ENCODE data around the gene TEC. TPM values are rescaled to one million over a fixed set of nuclear protein-coding genes. Genes with fewer than 3 reads are reported as not detected.

TEC gene
- total and polyA plus RNA-seq, 3 donors from 2014 or later, result 3.5 to 10.8 (median 9.2) TPM

GRCh38 chr4:48210966-48211328 is 58.7 kb downstream of the TEC start:
- no peaks in the 10 kb centered on the region for H3K27me3 ChIP-seq
- no peak for DNase-seq
- intact Hi-C loops (cut with DNase I; ENCODE audit: low total_unique reads), result no loop called here
- no peak overlapping the region for H3K27ac ChIP-seq
- TF ChIP-seq POLR2A (IDR thresholded peaks at IDR 0.05), result no peak
- no peak for TF ChIP-seq CTCF (IDR thresholded peaks at IDR 0.05)
- H3K4me3 ChIP-seq, result no peak overlapping the region
- no peaks in the 10 kb centered on the region for H3K4me1 ChIP-seq
- no peaks in the 10 kb centered on the region for H3K9me3 ChIP-seq
- H3K36me3 ChIP-seq (ENCODE audit: low read depth, missing control alignments), result no peaks in the 10 kb centered on the region

- Histone ChIP-seq H3K9me3 (no peaks in the 10 kb centered on the region), H3K36me3 (ENCODE audit: low read depth, missing control alignments) (no peaks in the 10 kb centered on the region), H3K4me3 (no peak overlapping the region), H3K27ac (no peak overlapping the region), H3K4me1 (peaks cover 3% of the 10 kb centered on the region), H3K27me3 (no peaks in the 10 kb centered on the region)
- TF ChIP-seq CTCF (IDR thresholded peaks at IDR 0.05) (no peak), POLR2A (IDR thresholded peaks at IDR 0.05) (no peak)
- intact Hi-C loops (cut with DNase I; ENCODE audit: low total_unique reads), result no loop called here
- 72 to 75% methylated on average over 2 of the region's 2 CpGs for WGBS, 2 donors
- no peak for DNase-seq
Measured at GRCh38 chr4:48205626-48206025, 64.0 kb downstream of the TEC start.

- TF ChIP-seq POLR2A (IDR thresholded peaks at IDR 0.05), result no peak
- DNase-seq, result no peak
- intact Hi-C loops (cut with DNase I; ENCODE audit: low total_unique reads), result no loop called here
- peaks cover 3% of the 10 kb centered on the region for H3K4me1 ChIP-seq
- no peaks in the 10 kb centered on the region for H3K36me3 ChIP-seq (ENCODE audit: low read depth, missing control alignments)
- no peak overlapping the region for H3K27ac ChIP-seq
- WGBS, 2 donors, result 50 to 56% methylated on average over 2 of the region's 2 CpGs
- no peaks in the 10 kb centered on the region for H3K9me3 ChIP-seq
- H3K4me3 ChIP-seq, result no peak overlapping the region
- H3K27me3 ChIP-seq, result no peaks in the 10 kb centered on the region
Measured at GRCh38 chr4:48205107-48205506, 64.5 kb downstream of the TEC start.

GRCh38 chr4:48203819-48204218 is 65.8 kb downstream of the TEC start:
- Histone ChIP-seq H3K4me1 (peaks cover 3% of the 10 kb centered on the region), H3K27ac (no peak overlapping the region), H3K36me3 (ENCODE audit: low read depth, missing control alignments) (no peaks in the 10 kb centered on the region), H3K27me3 (no peaks in the 10 kb centered on the region), H3K9me3 (no peaks in the 10 kb centered on the region), H3K4me3 (no peak overlapping the region)
- intact Hi-C loops (cut with DNase I; ENCODE audit: low total_unique reads), result no loop called here
- TF ChIP-seq POLR2A (IDR thresholded peaks at IDR 0.05) (no peak), CTCF (IDR thresholded peaks at IDR 0.05) (no peak)
- no peak for DNase-seq
- 66 to 71% methylated on average over 3 of the region's 3 CpGs for WGBS, 2 donors

GRCh38 chr4:48197643-48198237 is 71.9 kb downstream of the TEC start:
- Histone ChIP-seq H3K4me3 (no peak overlapping the region), H3K4me1 (no peaks in the 10 kb centered on the region), H3K27ac (no peak overlapping the region), H3K27me3 (no peaks in the 10 kb centered on the region), H3K36me3 (ENCODE audit: low read depth, missing control alignments) (no peaks in the 10 kb centered on the region), H3K9me3 (no peaks in the 10 kb centered on the region)
- intact Hi-C loops (cut with DNase I; ENCODE audit: low total_unique reads), result no loop called here
- 92 to 95% methylated on average over 5 of the region's 5 CpGs for WGBS, 2 donors
- DNase-seq, result no peak
- TF ChIP-seq POLR2A (IDR thresholded peaks at IDR 0.05), result no peak
- TF ChIP-seq CTCF (IDR thresholded peaks at IDR 0.05), result no peak

Data from testis (tissue), 3 donors.